Medulla oblongata (tissue), 1 donor: ENCODE data around the gene HTR6.
A peak's percentile ranks its signal among the peaks of the same experiment; 100 is the strongest.

Source experiments
- DNase-seq: peaks from one replicate; pipeline ENCODE4 v3.0.0-alpha.2; 2015; ENCODE audit errors: extremely low spot score

Gene HTR6

GRCh38 chr1:19656780-19657466 is 7.8 kb upstream of the HTR6 start:
- DNase-seq, result no peak

DNA sequence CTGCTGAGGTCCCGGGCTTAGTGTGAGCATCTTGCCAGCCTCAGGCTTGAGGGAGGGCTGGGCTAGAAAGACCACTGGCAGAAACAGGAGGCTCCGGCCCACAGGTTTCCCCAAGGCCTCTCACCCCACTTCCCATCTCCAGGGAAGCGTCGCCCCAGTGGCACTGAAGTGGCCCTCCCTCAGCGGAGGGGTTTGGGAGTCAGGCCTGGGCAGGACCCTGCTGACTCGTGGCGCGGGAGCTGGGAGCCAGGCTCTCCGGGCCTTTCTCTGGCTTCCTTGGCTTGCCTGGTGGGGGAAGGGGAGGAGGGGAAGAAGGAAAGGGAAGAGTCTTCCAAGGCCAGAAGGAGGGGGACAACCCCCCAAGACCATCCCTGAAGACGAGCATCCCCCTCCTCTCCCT is 7.2 kb upstream of the HTR6 start:
- DNase-seq, result no peak

- DNase-seq, result no peak
Measured at GRCh38 chr1:19658186-19658585, 6.5 kb upstream of the HTR6 start.

DNA sequence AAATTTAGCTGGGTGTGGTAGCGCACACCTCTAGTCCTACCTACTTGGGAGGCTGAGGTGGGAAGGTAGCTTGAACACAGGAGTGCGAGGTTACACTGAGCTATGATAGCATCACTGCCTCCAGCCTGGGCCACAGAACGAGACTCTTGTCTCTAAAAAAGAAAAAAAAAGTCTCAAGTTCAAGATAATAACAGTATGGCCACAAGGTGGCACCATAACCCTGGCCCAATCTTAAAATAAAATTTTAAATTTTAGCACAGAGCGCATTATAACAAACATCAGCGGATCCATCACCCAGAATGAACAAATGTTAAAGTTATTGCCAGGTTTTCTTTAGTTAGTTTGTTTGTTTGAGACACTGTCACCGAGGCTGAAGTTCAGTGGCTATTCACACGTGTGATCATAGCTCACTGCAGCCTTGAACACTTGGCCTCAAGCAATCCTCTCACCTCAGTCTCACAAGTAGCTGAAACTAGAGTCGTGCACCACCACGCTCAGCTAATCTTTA is 2.9 kb upstream of the HTR6 start:
- peak; percentile 30 for DNase-seq

- no peak for DNase-seq
Measured at GRCh38 chr1:19662313-19662712, 2.4 kb upstream of the HTR6 start.

GRCh38 chr1:19665186-19665495 is 466 bp downstream of the HTR6 start:
- DNase-seq, result no peak

- DNase-seq, result no peak
Measured at GRCh38 chr1:19665496-19666465, 1.1 kb downstream of the HTR6 start.

DNA sequence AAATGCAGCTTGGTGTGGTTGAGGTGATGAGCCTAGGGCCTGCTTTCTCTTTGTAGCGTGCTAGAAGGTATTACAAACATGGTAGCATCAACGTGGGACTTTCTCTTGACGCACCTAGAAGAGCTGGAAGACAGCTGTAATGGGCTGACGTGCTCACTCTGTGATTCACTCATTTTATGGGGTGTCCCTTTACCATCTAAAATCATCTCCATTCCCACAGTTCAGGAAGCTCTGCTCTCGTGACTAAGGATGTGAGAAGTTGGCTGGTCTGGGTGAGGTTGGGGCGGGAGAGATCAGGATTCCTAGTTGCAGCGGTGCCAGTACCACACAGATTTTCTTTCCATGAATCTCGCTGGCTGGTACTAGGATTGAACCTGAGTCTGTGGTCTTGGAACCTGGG is 4.2 kb downstream of the HTR6 start:
- no peak for DNase-seq

DNA sequence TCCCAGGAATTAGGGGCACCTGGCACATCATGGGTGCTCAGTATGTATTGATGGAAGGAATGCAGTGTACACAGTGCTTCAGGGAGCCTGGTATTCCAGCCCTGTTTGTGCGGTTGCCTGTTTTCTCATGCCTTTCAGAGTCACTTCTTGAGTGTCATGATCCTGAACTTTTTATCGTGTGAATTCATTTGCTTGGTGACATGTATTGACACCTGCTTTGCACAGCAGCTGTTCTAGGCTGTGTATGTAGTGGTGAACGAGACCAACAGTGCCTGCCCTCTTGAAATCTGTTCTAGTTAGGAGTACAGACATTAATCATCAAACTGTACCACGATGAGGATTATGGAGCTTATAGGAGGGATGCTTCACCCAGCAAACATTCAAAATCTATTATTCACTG is 6.1 kb downstream of the HTR6 start:
- no peak for DNase-seq

DNA sequence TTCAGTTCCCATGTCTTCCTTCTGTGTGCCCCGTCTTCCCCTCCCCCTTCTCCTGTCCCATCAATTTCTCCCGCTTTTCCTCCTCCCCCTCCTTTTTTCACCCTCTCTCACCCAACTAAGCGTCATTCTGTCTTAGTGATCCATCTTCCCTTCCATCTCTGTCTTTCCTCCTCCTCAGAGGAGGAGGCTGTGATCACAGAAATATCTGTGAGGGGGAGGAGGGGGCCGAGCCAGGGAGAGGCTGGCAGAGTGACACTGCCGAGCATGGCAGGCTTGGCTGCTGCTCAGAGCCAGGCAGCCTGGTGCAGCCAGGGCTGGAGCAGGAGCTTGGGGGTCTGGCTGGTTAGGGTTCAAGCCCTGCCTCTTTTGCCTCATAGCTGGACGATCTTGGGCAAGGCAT is 7.6 kb downstream of the HTR6 start:
- DNase-seq, result no peak

GRCh38 chr1:19675797-19676196 is 11.1 kb downstream of the HTR6 start:
- DNase-seq, result no peak

GRCh38 chr1:19676438-19676922 is 11.8 kb downstream of the HTR6 start:
- DNase-seq, result peak; percentile 11

- no peak for DNase-seq
Measured at GRCh38 chr1:19678493-19678892, 13.8 kb downstream of the HTR6 start.

- DNase-seq, result no peak
Measured at GRCh38 chr1:19678931-19679453, 14.3 kb downstream of the HTR6 start.

- DNase-seq, result no peak
Measured at GRCh38 chr1:19679691-19680090, 15.0 kb downstream of the HTR6 start.

- no peak for DNase-seq
Measured at GRCh38 chr1:19680644-19681043, 16.0 kb downstream of the HTR6 start.

- DNase-seq, result no peak
Measured at GRCh38 chr1:19682257-19682656, 17.6 kb downstream of the HTR6 start.

DNA sequence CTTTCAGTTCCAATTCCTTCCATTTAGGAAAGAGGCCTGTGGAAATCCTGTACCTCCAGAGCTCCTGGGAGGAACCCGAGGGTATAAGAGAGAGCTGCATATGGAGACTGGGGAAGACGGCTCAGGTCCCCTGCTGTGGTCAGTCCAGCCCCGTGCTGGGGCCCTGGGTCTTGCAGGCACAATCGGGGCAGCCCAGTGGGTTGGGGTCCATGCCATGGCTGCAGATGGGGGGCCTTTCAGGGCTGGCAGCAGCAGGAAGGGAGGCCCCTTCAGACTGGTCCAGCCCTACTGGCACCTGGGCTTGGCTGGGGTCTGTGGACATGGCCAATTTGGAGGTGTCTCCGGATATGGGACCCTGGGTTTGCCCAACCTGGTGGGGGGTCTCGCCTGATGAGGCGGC is 18.2 kb downstream of the HTR6 start:
- no peak for DNase-seq

DNA sequence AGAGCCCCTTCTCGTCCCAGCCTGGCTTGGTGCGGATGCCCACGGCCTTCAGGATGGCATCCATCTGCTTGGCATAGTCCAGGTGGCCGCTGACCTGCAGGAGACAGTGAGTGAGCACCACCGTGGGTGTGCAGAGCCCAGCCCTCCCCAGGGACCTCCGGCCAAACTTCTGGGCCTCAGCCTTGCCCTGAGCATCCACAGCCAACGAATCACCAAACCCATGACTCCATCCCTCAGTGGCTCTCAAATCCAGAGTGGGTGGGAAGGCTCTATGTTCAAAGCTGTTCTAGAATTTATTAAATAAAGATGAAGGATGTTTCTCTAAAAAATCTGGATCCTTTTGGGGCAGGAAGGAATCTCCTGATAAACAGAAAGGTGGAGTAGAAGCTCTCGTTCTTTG is 18.7 kb downstream of the HTR6 start:
- no peak for DNase-seq

GRCh38 chr1:19684677-19685076 is 20.0 kb downstream of the HTR6 start:
- no peak for DNase-seq

DNA sequence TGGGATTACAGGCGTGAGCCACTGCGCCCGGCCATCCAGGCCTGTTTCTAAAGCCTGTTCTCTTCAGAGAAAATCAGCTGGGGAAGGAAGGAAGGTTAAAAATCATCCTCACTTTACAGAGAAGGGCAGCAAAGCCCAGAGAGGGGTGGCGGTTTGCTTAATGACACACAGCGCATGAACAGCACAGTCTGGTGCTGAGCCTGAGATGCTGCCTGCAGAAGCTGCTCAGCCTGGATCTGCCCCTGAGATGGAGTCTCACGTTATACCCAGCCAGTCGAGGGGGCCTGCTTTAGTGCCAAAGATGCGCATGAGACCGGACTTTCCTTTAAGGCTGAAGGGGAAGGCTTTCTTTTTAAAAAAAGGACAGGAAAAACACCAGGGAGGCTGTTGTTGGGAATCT is 21.3 kb downstream of the HTR6 start:
- DNase-seq, result no peak

DNA sequence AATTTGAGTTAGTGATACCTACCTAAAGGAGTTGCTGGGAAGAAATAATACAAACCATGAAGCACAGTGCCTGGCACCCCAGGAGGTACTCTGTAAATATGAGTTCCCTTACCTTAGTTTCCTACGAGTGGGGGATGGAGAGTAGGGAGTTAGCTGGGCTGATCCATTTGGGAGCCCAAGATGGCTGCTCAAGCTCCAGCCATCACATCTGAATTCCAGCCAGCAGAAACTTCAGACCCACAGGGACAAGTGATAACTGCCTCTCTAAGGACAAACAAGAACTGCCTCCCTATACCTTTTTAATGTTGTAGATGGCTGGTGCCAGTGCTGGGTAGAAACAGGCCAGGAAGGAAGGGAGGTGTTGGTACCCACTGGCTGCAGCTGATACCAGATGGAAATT is 22.7 kb downstream of the HTR6 start:
- no peak for DNase-seq
